MV-4-11 (cell line): ENCODE measurements around the gene PIEZO1.
"Not testable (repeated sequence)": the region's sequence is repeated elsewhere in the genome, so short reads cannot be mapped to it uniquely, and the experiment has no call there.

Experiments used
- DNase-seq: peaks from one replicate; lab custom pipeline; 2025; lab: John Stamatoyannopoulos, UW

Gene PIEZO1

GRCh38 chr16:88686439-88687253, 98.4 kb downstream of the PIEZO1 start, which contains the start of gene SNAI3:
TSS of gene SNAI3 (minus strand) at chr16:88686507. CDS start at chr16:88686406, 101 bp downstream.
- peak; percentile 72 for DNase-seq

- no peak for DNase-seq
Observed at GRCh38 chr16:88686062-88686438, 99.0 kb downstream of the PIEZO1 start.

GRCh38 chr16:88685156-88686061, 99.6 kb downstream of the PIEZO1 start:
- peak; percentile 76 for DNase-seq

- DNase-seq = peak; percentile 34
Observed at GRCh38 chr16:88684569-88685155, 100.4 kb downstream of the PIEZO1 start.

GRCh38 chr16:88681709-88682451, 103.1 kb downstream of the PIEZO1 start:
- DNase-seq = peak; percentile 98

GRCh38 chr16:88681084-88681680, 103.8 kb downstream of the PIEZO1 start:
- DNase-seq = no peak

GRCh38 chr16:88680554-88681083, 104.4 kb downstream of the PIEZO1 start:
- no peak for DNase-seq

GRCh38 chr16:88678224-88678979, 106.6 kb downstream of the PIEZO1 start:
- DNase-seq = no peak

- no peak for DNase-seq
Observed at GRCh38 chr16:88677721-88678120, 107.3 kb downstream of the PIEZO1 start.

GRCh38 chr16:88676502-88677242, 108.3 kb downstream of the PIEZO1 start:
- no peak for DNase-seq

GRCh38 chr16:88673716-88674379, 111.2 kb downstream of the PIEZO1 start:
- no peak for DNase-seq

GRCh38 chr16:88672776-88673175, 112.2 kb downstream of the PIEZO1 start:
- DNase-seq = no peak

GRCh38 chr16:88671806-88672205, 113.2 kb downstream of the PIEZO1 start:
- DNase-seq = no peak

- DNase-seq = no peak
Observed at GRCh38 chr16:88669980-88670379, 115.0 kb downstream of the PIEZO1 start.

- DNase-seq = not testable (repeated sequence)
Observed at GRCh38 chr16:88669493-88669892, 115.5 kb downstream of the PIEZO1 start.

GRCh38 chr16:88667461-88667860, 117.6 kb downstream of the PIEZO1 start:
- DNase-seq = no peak

GRCh38 chr16:88665570-88665969, 119.5 kb downstream of the PIEZO1 start:
- no peak for DNase-seq
